ENCODE results near the gene DNAH3.

GRCh38 chr16:20906341-20907255 is 244.0 kb downstream of the DNAH3 start:
- TF ChIP-seq EZH2 (IDR thresholded peaks at IDR 0.05) (no peak), POLR2AphosphoS5 (IDR thresholded peaks at IDR 0.05; ENCODE audit: borderline replicate concordance, low read depth, low read length) (no peak)

Measured in SK-N-MC (cell line).